Activated T-helper 1 cell treated with anti-CD3 and anti-CD28 coated beads, Interleukin-12 subunit alpha, Interleukin-12 subunit beta, Interleukin-2, Interleukin-4 antibody, amounts not matched to agents 30 ng/mL and 10 ng/mL and 1 ng/mL, durations not matched to agents 14 hours and 24 hours and 36 hours (primary cell): ENCODE results near the gene ACTR8. TPM values are rescaled to one million over a fixed set of nuclear protein-coding genes. Genes with fewer than 3 reads are reported as not detected.

ENCODE experiments used
- total RNA-seq: library from RNA; stranded (reverse); gene quantifications from 2 replicates; pipeline ENCODE4 v1.2.3, GENCODE V29; 2022

ACTR8 gene
- total RNA-seq, 1 donor from 2014 or later: 41.9 TPM

Other genes with a start within 250 kb of the ACTR8 start
- gene CHDH, start 35.7 kb downstream of the ACTR8 start, total RNA-seq: 0.42 and 0.91 TPM in 2 replicates
- 0.91 and 1.2 TPM in 2 replicates for gene IL17RB, start 35.6 kb downstream of the ACTR8 start, total RNA-seq
- gene SELENOK, start 9.7 kb upstream of the ACTR8 start, total RNA-seq: 56.4 and 57.2 TPM in 2 replicates
- not detected in 2 replicates for gene CACNA2D3, start 240.4 kb upstream of the ACTR8 start, total RNA-seq